GM21447 (cell line): ENCODE data around the gene ULBP2.
"Not testable (repeated sequence)": the region's sequence is repeated elsewhere in the genome, so short reads cannot be mapped to it uniquely, and the experiment has no call there.

Experiments used
- ATAC-seq: cut with Tn5 transposase; IDR thresholded peaks from one replicate; pipeline ENCODE4 v1.9.1; 2021; ENCODE audit not compliant: unreplicated experiment

ULBP2 gene

GRCh38 chr6:149925974-149926777, 15.6 kb upstream of the ULBP2 start:
- ATAC-seq = peak; percentile 58

DNA sequence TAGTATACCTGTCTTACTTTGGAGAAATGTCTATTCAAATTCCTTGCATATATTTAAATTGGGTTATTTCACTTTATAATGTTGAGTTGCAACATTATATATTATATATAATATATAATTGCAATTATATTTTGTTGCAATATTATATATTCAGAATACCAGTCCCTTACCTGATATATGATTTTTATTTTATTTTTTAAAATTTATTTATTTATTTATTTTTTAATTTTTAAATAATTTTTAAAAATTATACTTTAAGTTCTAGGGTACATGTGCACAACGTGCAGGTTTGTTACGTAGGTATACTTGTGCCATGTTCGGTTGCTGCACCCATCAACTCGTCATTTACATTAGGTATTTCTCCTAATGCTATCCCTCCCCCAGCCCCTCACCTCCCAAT, 14.8 kb upstream of the ULBP2 start:
- not testable (repeated sequence) for ATAC-seq

DNA sequence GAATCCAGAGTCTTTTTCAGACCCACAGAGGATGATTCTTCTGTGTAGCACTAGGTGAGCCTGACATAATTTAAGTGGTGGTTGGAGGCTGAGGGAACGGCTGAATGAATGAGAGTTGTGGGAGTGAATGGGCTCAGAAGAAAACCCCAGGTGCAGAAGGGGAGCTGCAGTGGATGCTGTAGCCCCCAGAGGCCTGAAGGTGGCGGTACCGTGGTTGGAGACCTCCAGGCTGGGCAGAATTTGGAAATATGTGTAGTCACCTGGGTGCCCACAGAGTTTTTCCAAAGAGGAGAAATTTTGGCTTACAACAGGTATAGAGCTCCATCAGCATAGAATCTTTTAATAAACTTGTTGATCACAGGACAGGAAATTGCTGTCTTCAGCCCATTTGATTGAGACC, 12.4 kb upstream of the ULBP2 start:
- ATAC-seq = no peak

GRCh38 chr6:149931501-149931900, 10.3 kb upstream of the ULBP2 start:
- ATAC-seq = no peak

DNA sequence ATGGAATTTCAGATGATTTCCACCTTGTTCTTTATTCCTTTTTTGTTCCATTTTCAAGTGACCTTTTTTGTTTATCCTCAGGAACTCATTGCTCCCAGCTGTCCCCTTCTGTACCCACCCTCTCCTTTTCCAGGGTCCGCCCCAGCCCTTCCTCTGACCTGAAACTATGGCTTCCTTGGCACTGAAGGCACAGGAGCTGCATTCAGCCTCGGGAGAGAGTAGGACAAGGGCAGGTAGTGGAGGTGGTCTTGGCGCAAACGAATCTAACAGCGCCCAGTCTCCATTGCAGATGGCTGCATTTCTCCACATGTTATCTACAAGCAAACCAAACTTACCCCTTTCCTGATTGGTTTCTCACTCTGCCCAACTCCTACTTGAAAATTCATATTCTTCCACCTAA, 8.8 kb upstream of the ULBP2 start:
- no peak for ATAC-seq

- ATAC-seq = no peak
Measured at GRCh38 chr6:149933461-149933860, 8.4 kb upstream of the ULBP2 start.

- ATAC-seq = no peak
Measured at GRCh38 chr6:149934249-149935156, 7.3 kb upstream of the ULBP2 start.

DNA sequence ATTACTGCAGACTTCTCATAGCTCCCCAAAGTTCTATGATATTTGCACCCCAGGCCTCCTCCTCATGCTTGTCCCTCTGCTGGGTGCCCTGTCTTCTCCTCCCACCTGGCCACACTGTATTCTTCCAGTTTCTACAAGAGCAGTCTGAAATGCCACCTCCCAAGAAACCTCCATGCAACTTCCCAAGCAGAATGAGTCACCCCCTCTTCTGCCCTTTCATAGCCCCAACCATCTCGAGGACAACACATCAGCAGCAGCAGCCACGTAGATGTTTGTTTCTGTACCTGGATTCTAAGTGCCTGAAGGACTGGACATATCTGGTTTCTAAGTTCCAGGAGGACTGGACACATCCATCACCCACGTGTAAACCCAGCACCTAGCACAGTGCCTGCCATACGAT, 6.6 kb upstream of the ULBP2 start:
- no peak for ATAC-seq

DNA sequence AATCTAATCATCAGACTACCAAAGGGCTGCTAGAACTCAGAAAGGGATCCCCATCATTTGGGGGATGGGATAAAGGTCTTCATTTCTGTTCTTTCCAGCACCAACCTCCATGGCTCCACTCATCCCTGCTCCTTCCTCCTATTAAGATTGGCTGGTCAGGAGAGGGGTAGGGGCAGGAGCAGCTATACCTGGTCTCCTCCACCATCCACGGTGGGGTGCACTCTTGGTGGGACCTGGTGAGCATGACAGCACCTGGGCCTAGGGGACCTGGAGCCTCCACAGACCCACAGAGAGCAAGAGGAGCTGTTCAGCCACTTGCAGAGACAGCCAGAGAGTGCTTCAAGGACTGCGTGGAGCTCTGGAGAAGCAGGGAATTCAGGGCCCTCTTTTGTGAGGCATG, 6.1 kb upstream of the ULBP2 start:
- no peak for ATAC-seq

DNA sequence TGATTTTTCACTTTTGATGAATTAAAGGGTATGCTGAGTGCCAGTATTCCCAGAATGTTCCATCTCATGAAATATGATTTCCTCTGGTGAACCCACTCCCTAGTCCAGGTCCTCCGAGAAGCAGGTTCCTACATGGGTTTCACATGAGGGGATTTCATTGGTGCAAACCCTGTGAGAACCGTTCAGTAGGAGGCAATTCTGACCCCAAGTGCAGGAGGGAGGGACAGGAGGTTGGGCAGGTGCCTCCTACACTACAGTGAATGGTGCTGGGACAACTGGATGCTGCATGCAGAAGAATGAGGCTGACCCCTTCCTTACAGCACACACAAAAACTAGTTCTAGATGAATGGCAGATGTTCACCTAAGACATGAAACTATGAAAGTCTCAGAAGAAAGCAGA, 5.1 kb upstream of the ULBP2 start:
- no peak for ATAC-seq

DNA sequence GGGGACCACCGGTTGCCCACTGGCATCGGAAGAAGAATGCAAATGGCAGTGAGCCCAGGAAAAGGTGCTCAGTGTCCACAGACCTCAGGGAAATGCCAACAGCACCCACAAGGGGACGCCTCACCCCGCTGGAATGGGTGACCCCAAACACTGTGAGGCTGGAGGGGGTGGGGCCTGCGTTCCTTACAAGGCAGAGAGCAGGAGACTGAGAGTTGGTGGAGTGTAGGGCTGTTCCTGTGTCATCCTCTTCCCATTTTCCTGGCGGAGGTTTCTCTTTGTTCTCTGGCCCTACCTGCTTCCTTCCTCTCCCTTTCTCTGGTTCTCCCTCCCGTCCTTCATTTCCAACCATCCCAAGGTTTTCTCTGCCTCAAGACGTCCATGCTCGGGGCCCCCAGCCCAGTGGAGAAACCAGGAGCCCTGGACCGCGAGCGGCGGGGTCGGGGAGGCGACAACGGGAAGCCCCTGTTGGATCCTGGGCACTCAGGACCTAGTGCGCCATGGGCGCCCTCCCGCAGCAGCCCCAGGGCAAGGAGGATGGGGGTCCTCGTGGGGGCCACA, 3.7 kb upstream of the ULBP2 start:
- ATAC-seq = not testable (repeated sequence)

DNA sequence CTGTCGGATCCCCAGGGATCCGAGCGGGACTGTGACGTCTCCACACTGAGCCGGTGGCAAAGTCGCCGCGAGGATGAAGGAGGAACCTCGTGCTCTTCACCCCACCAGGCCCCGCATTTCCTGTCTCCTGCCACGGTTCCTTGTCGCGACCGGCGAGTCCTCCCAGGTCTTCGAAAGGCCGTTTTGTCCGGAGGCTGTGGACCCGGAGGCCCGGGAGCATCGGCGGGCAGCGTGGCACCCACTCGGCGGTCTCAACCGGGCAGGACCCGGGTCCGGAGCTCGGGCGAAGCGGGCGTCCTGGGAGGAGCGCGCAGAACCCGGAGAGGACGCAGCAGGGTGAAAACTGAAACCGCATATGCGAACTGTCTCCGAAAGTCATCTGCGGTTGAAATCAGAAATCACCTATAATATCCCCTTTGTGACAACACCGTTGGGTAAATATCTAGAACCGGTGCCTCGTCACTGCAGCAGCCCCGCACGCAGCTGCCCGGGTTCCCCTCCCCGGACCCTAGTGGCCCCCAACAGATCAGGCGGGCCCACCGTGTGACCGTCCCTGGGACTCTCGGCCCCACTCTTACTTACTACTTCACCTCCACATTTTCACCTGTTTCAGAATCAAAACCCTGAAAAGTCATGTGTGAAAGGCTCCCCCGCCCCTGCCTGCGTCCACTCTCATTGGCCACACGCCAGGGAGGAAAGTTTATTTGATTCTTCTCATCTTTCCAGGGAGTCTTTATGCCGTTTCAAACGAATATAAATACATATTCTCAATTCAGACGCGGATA, 3.1 kb upstream of the ULBP2 start:
- ATAC-seq = peak; percentile 86

DNA sequence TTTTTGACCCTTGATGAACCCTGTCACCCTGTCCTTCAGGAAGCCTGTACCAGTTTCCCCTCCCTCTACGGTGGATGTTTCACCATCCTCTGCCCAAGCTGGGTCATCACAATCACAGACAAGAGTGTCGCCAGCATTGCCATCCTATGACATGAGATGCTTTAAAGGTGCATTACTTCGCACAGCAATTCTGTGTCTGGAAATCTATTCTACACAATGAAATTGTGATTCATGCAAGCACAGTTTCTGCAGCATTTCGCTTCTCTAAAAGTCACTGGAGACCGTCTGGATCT, 2.5 kb upstream of the ULBP2 start:
- ATAC-seq = no peak

DNA sequence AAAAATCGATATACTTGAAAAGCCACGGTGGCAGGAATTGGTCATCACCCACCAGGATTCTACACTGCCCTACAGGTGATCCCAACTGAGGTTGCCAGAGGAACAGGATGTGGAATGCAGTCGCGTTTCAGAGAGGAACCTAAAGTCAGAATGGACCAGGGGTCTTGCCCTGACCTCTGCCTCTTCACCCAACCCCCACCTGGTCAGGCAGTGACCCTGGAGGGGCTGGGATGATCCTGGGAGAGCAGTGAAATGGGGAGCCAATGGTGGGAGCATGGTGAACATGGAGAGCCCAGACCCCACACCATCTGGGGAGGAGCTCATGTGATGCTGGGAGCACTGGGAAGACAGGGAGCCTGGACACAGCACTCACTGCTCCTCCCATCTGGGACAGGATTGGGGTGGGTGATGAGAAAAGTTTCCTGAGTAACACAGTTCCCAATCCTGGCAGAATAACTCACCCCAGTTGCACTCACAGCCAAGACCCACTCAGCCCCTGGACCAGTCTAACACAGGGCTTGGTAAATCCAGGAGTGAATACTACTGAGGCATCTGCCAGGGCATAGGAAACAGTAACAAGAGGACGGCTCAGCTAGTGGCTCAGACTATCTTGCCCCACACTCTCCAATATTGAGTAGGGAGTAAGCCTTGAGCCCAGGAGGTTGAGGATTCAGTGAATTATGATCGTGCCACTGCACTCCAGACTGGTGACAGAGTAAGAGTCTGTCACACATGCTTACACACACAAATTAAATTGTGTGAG, 1.7 kb upstream of the ULBP2 start:
- no peak for ATAC-seq

- no peak for ATAC-seq
Measured at GRCh38 chr6:149940672-149940982, 1.2 kb upstream of the ULBP2 start.

GRCh38 chr6:149942461-149942829, 631 bp downstream of the ULBP2 start:
- ATAC-seq = no peak

- ATAC-seq = not testable (repeated sequence)
Measured at GRCh38 chr6:149943321-149943720, 1.5 kb downstream of the ULBP2 start.

DNA sequence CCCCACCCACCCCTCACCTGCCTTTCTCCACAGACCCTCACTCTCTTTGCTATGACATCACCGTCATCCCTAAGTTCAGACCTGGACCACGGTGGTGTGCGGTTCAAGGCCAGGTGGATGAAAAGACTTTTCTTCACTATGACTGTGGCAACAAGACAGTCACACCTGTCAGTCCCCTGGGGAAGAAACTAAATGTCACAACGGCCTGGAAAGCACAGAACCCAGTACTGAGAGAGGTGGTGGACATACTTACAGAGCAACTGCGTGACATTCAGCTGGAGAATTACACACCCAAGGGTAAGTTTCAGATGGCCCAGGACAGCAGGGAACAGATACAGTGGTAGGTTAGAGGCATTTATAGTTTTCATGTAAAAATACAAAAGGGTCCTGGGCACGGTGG, 3.5 kb downstream of the ULBP2 start:
- ATAC-seq = not testable (repeated sequence)

- ATAC-seq = not testable (repeated sequence)
Measured at GRCh38 chr6:149946631-149947030, 4.8 kb downstream of the ULBP2 start.

DNA sequence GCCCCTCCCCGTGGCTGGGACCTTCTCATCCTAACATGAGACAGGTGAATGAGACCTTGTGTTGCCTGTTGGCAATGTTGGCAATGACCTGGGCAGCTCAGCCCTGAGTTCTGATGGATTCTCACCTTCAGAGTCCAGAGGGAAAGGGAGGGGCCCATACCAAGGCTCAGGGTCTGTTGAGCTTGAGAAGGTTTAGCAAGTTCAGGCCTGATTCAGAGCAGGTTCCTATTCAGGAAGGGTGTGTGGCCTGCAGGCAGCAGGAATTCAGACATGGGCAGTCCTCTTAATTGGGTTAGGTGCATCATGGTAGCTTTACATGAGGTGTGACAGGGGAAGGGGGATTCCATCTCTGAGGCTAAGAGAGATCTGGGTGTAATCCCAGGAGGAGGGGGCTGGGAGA, 5.7 kb downstream of the ULBP2 start:
- ATAC-seq = not testable (repeated sequence)

- no peak for ATAC-seq
Measured at GRCh38 chr6:149948011-149948410, 6.2 kb downstream of the ULBP2 start.
